Ectodermal cell (in vitro differentiated cells): ENCODE results near the gene RDM1.

Source experiments
- H3K27ac ChIP-seq: 2 replicates; pipeline ENCODE4 v1.7.0; 2013; ENCODE audit warnings: mild to moderate bottlenecking, low read depth, low read length; ENCODE audit not compliant: insufficient read depth, poor library complexity, severe bottlenecking
- H3K27me3 ChIP-seq: 2 replicates; pipeline ENCODE4 v1.7.0; 2013; ENCODE audit warnings: mild to moderate bottlenecking, low read length; ENCODE audit not compliant: insufficient read depth, control insufficient read depth, poor library complexity, severe bottlenecking
- H3K36me3 ChIP-seq: one replicate; pipeline ENCODE4 v1.7.0; 2013; ENCODE audit warnings: low read length; ENCODE audit not compliant: control insufficient read depth, insufficient read depth
- H3K4me1 ChIP-seq: one replicate; pipeline ENCODE4 v1.7.0; 2013; ENCODE audit warnings: low read length; ENCODE audit not compliant: control insufficient read depth, insufficient read depth
- H3K4me3 ChIP-seq: 2 replicates; pipeline ENCODE4 v1.7.0; 2013; ENCODE audit warnings: low read depth, low read length, control low read depth; ENCODE audit not compliant: insufficient read depth
- H3K9me3 ChIP-seq: 2 replicates; pipeline ENCODE4 v1.7.0; 2013; ENCODE audit warnings: mild to moderate bottlenecking, low read length, moderate library complexity; ENCODE audit not compliant: control insufficient read depth
- whole genome bisulfite sequencing, 2 experiments: methylation state at CpG; one replicate each; pipeline ENCODE4 v1.1.7; 2013; ENCODE audit warnings: missing lambda C conversion rate in 2 of 2; 5-methylcytosine and 5-hydroxymethylcytosine counted together

RDM1 gene

DNA sequence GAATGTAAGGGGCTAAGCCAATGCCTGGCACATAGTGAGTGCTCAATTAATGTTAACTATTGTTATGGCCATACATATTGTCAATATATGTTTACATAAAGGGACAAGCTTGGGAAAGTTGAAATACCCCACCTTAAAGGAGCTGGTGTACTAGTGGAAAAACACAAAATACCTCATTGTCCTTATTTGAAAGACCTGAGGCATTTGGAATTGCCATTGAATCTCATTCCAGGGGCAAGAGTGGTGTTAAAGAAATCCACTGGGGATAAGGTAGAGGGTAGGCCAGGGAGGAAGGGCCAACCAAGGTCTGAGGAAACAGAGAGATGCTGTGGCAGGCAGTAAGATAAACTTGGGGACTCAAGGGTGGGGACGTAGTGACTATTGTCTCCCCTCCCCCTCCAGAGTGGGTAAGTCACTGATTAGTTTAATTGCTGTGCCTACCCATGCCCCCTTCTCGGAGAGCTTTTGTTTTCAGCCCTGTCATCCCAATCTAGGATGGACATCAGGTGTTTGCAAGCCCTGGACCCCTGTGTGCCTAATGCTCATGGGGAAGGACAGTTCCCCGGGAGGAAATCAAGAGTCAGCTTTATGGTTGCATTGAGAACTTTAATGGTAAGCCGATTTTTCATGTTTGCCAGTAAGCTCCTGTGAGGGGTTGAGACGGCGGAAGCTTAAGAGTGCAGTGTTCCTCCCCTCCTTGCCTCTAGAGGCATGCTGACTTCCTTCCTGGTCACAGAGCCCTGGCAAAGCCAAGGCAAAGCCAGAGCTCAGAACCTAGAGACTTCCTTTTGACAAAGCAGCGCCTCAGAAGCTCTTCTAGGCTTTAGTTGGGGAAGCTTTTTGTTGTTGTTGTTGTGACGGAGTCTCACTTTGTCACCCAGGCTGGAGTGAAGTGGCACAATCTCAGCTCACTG, 59.4 kb downstream of the RDM1 start:
- no peaks in the 10 kb centered on the region for H3K4me1 ChIP-seq
- WGBS, 2 experiments, result 91% methylated on average over 8 of the region's 8 CpGs
- no peak overlapping the region for H3K4me3 ChIP-seq
- no peak overlapping the region for H3K27ac ChIP-seq
- no peaks in the 10 kb centered on the region for H3K27me3 ChIP-seq
- no peaks in the 10 kb centered on the region for H3K9me3 ChIP-seq
- H3K36me3 ChIP-seq, result no peaks in the 10 kb centered on the region

DNA sequence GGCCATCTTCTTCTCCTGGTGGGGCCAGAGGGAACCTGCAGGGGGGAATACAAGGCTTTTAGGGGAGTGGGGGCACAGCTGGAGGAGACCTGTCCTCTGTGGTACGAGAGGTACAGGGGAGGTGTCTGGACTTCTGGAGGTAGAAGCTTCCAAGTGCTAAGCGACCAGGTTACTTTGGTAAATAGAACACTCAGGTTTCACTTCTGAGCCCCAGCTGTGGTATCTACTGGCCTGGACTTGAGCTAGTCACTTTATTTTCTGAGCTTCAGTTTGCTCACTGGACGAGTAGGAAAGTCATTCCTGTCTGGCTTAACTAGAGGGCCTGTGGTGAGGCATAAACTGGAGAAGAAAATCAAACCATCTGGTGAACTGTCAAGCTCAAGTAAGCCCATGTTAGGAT, 61.8 kb downstream of the RDM1 start, which contains the start of gene HEATR9:
Gene HEATR9, minus strand, starts transcription at position 155 of the 400 bp plus-strand sequence. Its CDS starts 149 bp downstream, at position 6.
- Histone ChIP-seq H3K36me3 (no peaks in the 10 kb centered on the region), H3K27me3 (no peaks in the 10 kb centered on the region), H3K4me1 (no peaks in the 10 kb centered on the region), H3K9me3 (no peaks in the 10 kb centered on the region), H3K27ac (no peak within 1 kb of the TSS), H3K4me3 (no peak within 1 kb of the TSS)
- 86 to 88% methylated on average over 3 of the region's 3 CpGs for WGBS, 2 experiments
